Immature natural killer cell (primary cell): Measurements from ENCODE around the gene PIK3R6. TPM values are rescaled to one million over a fixed set of nuclear protein-coding genes. Genes with fewer than 3 reads are reported as not detected.

Source experiments
- DNase-seq, 3 donors: peaks; one replicate each; pipeline ENCODE4 v3.0.0; 2022; ENCODE audit warnings: mixed read lengths in 1 of 3
- H3K27ac Mint-ChIP-seq, 6 donors: one replicate each; pipeline ENCODE4 v1.8.0; 2020; ENCODE audit warnings: mixed read lengths in 6 of 6, mild to moderate bottlenecking in 5 of 6, inconsistent platforms in 4 of 6, moderate library complexity in 3 of 6
- H3K27me3 Mint-ChIP-seq, 3 donors: one replicate each; pipeline ENCODE4 v1.8.0; 2020 to 2021; ENCODE audit warnings: low read depth in 3 of 3, mild to moderate bottlenecking in 3 of 3, mixed read lengths in 3 of 3, moderate library complexity in 3 of 3, inconsistent platforms in 1 of 3
- H3K36me3 Mint-ChIP-seq, 3 donors: one replicate each; pipeline ENCODE4 v1.8.0; 2020; ENCODE audit warnings: mixed read lengths in 3 of 3, inconsistent platforms in 2 of 3, mild to moderate bottlenecking in 2 of 3
- H3K4me1 Mint-ChIP-seq, 2 donors: one replicate each; pipeline ENCODE4 v1.8.0; 2020; ENCODE audit warnings: inconsistent platforms in 2 of 2, mild to moderate bottlenecking in 2 of 2, mixed read lengths in 2 of 2, moderate library complexity in 1 of 2
- H3K4me3 Mint-ChIP-seq, 5 donors: one replicate each; pipeline ENCODE4 v1.8.0; 2020; ENCODE audit warnings: mild to moderate bottlenecking in 5 of 5, mixed read lengths in 5 of 5, inconsistent platforms in 3 of 5, moderate library complexity in 3 of 5
- H3K9me3 Mint-ChIP-seq, 6 donors: one replicate each; pipeline ENCODE4 v1.8.0; 2020; ENCODE audit warnings: mild to moderate bottlenecking in 6 of 6, mixed read lengths in 6 of 6, inconsistent platforms in 4 of 6, moderate library complexity in 3 of 6
- polyA plus RNA-seq, 3 donors: library from polyadenylated mRNA; unstranded; fragments of 300-500 nt; fragmentation: Illumina TruSeq; gene quantifications; one replicate each; pipeline ENCODE4 v1.2.3, GENCODE V29; 2021

Gene PIK3R6
- polyA plus RNA-seq, 3 donors from 2014 or later: 0.18 to 0.57 TPM; not detected in 1

DNA sequence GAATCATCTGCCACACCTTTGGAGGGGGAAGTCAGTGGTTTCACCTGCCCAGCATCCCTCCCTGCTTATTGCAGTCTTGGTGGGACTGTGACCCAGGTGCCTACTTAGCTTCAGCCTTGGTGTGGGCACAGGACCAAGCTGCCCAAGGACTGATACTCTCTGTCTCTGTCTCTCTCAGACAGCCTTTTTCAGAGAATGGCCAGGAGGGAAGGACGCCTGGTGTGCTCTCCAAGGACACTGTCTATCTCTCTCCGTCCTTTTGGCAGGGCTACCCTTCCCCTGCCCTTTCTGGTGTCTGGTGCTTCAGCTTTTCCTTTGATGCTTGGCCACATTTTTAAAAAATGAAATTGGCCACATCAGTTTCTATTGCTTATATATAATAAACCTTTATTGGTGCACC, 19.6 kb downstream of the PIK3R6 start:
- no peak for DNase-seq
- no peak overlapping the region for H3K27ac Mint-ChIP-seq
- H3K36me3 Mint-ChIP-seq: peaks cover 0 to 18% (median 0%) of the 10 kb centered on the region in 3 donors
- peaks cover 0 to 2% (median 2%) of the 10 kb centered on the region in 3 donors for H3K27me3 Mint-ChIP-seq
- H3K9me3 Mint-ChIP-seq: no peaks in the 10 kb centered on the region
- H3K4me3 Mint-ChIP-seq: no peak overlapping the region
- no peaks in the 10 kb centered on the region for H3K4me1 Mint-ChIP-seq

DNA sequence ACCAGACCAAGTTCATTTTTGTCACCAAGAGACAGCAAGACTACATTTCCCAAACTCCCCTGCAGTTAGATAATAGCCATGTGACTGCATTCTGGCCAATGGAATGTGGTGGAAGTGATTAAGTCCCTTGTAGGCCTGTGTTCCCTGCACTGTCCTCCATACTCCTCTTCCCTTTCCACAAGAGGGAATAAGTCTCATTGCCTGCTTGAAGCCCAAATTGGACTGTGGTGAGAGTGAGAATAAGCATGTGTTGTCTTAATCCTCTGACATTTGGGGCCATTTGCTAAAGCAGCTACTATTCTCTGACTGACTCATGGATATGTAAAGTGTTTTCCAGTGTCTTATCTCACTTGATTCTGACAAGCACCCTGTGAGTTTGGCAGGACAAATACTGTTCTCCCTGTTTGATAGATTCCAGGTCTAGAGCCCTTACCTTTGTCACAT, 20.7 kb downstream of the PIK3R6 start:
- Mint-ChIP-seq H3K36me3 (peaks cover 0 to 15% (median 0%) of the 10 kb centered on the region in 3 donors), H3K4me1 (no peaks in the 10 kb centered on the region), H3K27me3 (peaks cover 0 to 2% (median 2%) of the 10 kb centered on the region in 3 donors), H3K9me3 (no peaks in the 10 kb centered on the region), H3K4me3 (no peak overlapping the region), H3K27ac (peak overlapping the region in 1 of 6 donors; percentile 1)
- no peak for DNase-seq

DNA sequence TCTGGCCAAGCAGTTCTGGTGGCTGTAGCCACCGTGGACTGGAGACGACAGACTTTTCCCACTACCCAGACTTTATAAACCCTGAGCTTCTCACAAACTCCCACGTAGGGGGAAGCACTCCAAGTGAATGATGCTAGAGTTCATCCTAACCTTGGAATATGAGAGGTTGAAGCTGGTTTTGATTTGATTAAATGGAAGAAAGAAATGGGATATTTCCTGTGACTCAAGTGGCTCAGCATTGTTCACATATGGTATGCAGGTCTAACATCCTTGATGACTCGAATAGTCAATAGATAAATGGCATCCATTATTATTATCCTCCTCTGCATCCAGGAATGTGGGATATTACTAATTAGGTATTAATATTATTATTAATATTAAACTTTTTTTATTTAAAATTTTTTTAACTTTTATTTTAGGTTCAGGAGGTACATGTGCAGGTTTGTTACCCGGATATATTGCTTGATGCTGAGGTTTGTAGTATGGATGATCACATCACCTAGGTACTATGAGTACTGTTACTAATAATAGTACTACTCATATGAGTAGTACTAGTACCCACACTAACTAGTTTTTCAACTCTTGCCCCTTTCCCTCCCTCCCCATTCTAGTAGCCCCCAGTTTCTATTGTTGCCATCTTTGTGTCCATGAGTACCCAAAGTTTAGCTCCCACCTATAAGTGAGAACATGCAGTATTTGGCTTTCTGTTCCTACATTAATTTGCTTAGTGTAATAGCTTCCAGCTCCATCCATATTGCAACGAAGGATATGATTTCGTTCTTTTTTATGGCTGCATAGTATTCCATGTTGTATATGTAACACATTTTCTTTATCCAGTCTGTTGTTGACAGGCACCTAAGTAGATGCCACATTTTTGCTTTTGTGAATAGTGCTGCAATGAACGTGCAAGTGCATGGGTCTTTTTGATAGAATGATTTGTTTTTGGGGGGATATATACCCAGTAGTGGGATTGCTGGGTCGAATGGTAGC, 22.9 kb downstream of the PIK3R6 start:
- peaks cover 0 to 2% (median 2%) of the 10 kb centered on the region in 3 donors for H3K27me3 Mint-ChIP-seq
- H3K27ac Mint-ChIP-seq: no peak overlapping the region
- H3K36me3 Mint-ChIP-seq: peaks cover 0 to 11% (median 0%) of the 10 kb centered on the region in 3 donors
- H3K4me3 Mint-ChIP-seq: no peak overlapping the region
- H3K4me1 Mint-ChIP-seq: no peaks in the 10 kb centered on the region
- H3K9me3 Mint-ChIP-seq: no peaks in the 10 kb centered on the region
- no peak for DNase-seq

DNA sequence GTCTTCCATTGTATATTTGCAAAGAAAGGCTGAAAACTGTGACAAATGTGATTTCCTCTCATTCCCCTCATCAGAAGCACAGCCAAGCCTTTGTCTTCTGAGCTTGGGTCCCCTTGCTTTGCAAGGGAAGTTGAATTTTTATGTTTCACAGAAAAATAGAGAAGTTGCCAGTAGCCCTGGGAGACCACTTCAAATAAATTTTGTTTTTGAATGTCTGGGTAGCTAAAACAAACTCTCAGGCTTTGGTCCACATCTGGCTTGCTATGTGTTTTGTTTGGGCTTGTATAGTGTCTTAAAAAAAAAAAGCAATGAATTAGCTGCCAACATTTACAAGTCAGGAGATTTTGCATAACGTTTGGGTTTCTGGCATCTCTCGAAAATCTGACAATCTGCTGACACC, 24.1 kb downstream of the PIK3R6 start:
- Mint-ChIP-seq H3K4me3 (no peak overlapping the region), H3K27me3 (peaks cover 0 to 2% (median 2%) of the 10 kb centered on the region in 3 donors), H3K9me3 (no peaks in the 10 kb centered on the region), H3K4me1 (no peaks in the 10 kb centered on the region), H3K27ac (no peak overlapping the region), H3K36me3 (peaks cover 0 to 12% (median 0%) of the 10 kb centered on the region in 3 donors)
- no peak for DNase-seq

DNA sequence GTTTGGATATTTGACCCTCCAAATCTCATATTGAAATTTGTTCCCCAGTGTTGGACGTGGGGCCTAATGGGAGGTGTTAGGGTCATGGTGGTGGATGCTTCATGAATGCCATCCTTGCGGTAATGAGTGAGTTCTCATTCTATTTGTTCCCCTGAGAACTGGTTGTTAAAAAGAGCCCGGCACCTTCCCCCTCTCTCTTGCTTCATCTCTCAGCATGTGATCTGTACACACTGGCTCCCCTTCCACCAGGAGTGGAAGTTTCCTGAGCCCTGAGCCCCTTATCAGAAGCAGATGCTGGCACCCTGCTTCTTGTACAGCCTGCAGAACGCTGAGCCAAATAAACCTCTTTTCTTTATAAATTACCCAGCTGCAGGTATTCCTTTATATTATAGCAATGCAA, 25.6 kb downstream of the PIK3R6 start:
- Mint-ChIP-seq H3K4me1 (no peaks in the 10 kb centered on the region), H3K27me3 (peaks cover 0 to 2% (median 2%) of the 10 kb centered on the region in 3 donors), H3K27ac (no peak overlapping the region), H3K4me3 (no peak overlapping the region), H3K9me3 (no peaks in the 10 kb centered on the region), H3K36me3 (peaks cover 0 to 21% (median 0%) of the 10 kb centered on the region in 3 donors)
- no peak for DNase-seq

DNA sequence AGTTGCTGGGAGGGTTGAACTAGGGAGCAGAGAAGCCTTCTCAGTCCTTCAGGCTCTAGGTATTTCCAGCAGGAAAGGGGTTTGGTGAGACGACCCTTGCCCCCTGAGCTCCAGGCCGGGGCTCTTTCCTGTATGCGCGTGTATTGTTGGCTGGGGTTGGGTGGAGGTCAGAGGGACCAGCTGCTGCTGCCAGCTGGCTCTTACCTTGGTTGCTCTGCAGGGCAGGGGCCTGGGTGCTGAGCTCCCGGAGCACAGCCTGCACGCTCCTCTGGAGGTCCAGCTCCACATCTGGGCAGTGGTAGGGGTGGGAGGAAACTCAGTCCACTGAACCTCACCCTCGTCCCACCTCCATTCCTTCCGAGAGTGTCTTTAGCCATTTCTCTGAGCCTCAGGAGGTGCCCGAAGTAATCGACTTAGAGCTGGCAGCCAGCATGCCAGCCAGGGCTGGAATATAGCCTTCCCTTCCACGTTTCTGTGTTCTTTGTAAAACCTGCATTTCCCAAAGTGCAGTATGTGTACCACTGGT, 28.0 kb downstream of the PIK3R6 start:
- H3K36me3 Mint-ChIP-seq: peaks cover 0 to 10% (median 0%) of the 10 kb centered on the region in 3 donors
- no peak overlapping the region for H3K4me3 Mint-ChIP-seq
- no peak overlapping the region for H3K27ac Mint-ChIP-seq
- no peak for DNase-seq
- no peaks in the 10 kb centered on the region for H3K4me1 Mint-ChIP-seq
- H3K27me3 Mint-ChIP-seq: peaks cover 0 to 2% (median 2%) of the 10 kb centered on the region in 3 donors
- no peaks in the 10 kb centered on the region for H3K9me3 Mint-ChIP-seq

DNA sequence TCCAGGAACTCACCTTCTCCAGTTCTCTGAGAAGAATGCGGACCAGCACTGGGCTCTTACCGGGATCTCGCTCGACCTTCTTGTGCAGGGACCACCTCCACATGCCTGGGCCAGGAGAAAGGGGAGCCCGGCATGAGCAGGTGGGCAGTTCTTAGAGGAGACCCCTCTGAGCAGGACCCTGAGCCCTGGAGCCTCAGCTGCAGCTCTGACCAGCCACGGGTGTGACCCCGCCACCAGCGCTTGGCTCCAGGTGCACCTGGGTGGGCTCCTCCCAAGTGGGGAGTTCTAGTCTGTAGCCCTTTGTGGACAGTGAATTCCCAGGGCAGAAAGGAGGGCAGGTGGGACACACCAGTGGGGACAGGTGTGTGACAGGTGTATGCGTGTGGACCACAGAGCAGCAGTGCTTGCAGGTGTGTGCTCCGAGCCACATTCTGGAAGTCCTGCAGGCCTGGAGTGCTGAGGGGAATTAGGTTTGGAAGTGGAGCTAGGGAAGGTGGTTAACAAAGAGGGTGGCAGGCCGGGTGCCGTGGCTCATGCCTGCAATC, 28.9 kb downstream of the PIK3R6 start:
- H3K9me3 Mint-ChIP-seq: no peaks in the 10 kb centered on the region
- no peaks in the 10 kb centered on the region for H3K4me1 Mint-ChIP-seq
- DNase-seq: no peak
- peaks cover 0 to 2% (median 2%) of the 10 kb centered on the region in 3 donors for H3K27me3 Mint-ChIP-seq
- H3K27ac Mint-ChIP-seq: no peak overlapping the region
- no peak overlapping the region for H3K4me3 Mint-ChIP-seq
- peaks cover 0 to 14% (median 0%) of the 10 kb centered on the region in 3 donors for H3K36me3 Mint-ChIP-seq

DNA sequence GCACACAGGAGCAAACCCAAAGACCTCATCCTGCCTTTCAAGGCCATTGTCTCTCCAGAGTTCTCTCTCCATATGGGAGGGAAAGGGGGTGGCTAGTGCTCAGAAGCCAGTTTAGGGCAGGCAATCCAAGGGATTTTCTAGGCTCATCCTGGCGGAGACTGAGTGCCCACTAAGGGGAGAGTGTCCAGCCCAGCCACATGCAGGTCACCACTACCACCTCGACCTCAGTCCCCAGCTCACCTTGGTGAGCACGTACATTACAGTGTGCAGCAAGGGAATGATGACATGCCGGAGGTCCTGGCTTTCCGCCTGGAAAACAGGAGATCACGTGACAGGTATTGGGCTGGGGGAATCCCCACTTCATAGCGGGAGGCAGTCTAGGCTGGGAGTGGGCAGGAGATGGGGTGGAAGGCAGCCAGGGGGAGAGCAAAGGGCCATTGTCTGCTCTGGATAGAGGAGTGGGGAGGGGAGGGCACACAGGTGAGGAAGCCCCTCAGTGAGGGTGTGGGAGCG, 29.9 kb downstream of the PIK3R6 start:
- H3K36me3 Mint-ChIP-seq: peaks cover 0 to 14% (median 0%) of the 10 kb centered on the region in 3 donors
- no peaks in the 10 kb centered on the region for H3K4me1 Mint-ChIP-seq
- no peaks in the 10 kb centered on the region for H3K9me3 Mint-ChIP-seq
- no peak overlapping the region for H3K4me3 Mint-ChIP-seq
- no peak overlapping the region for H3K27ac Mint-ChIP-seq
- no peak for DNase-seq
- no peaks in the 10 kb centered on the region for H3K27me3 Mint-ChIP-seq

DNA sequence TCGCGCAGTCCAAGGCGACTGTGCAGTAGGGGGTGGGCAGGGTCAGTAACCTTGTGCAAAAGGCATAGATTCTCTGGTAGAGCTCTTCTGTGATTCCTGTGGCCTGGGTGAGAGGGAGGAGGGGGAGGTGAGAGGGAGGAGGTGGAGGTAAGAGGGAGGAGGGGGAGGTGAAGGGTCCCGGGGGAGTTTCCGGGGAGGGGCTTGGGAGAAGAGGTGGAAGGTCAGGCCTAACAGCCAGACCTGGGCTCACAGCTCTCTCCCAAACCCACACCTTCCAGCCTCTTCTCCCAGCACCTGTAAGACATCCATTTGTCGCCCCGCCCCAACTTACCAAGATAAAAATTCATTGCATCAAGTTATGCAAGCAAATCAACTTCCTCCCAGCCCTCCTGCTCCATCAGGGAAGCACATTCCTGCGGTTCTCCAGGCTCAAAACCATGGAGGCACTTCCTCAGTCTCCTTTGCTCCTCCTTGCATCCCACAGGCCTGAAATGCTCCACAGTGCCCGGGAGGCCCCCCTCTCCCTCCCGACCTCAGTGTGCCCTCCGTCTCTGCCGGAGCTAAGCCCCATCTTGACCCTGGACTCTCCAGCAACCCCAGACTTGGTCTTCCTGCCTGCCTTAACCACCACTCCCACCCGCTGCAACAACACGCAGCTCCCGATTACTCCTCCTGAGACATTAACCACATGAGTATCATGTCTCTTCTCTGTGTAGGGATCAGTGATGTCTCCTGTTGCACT, 30.5 kb downstream of the PIK3R6 start:
- H3K9me3 Mint-ChIP-seq: no peaks in the 10 kb centered on the region
- no peaks in the 10 kb centered on the region for H3K4me1 Mint-ChIP-seq
- H3K27me3 Mint-ChIP-seq: no peaks in the 10 kb centered on the region
- no peak for DNase-seq
- no peak overlapping the region for H3K4me3 Mint-ChIP-seq
- H3K27ac Mint-ChIP-seq: no peak overlapping the region
- H3K36me3 Mint-ChIP-seq: peaks cover 0 to 14% (median 0%) of the 10 kb centered on the region in 3 donors

DNA sequence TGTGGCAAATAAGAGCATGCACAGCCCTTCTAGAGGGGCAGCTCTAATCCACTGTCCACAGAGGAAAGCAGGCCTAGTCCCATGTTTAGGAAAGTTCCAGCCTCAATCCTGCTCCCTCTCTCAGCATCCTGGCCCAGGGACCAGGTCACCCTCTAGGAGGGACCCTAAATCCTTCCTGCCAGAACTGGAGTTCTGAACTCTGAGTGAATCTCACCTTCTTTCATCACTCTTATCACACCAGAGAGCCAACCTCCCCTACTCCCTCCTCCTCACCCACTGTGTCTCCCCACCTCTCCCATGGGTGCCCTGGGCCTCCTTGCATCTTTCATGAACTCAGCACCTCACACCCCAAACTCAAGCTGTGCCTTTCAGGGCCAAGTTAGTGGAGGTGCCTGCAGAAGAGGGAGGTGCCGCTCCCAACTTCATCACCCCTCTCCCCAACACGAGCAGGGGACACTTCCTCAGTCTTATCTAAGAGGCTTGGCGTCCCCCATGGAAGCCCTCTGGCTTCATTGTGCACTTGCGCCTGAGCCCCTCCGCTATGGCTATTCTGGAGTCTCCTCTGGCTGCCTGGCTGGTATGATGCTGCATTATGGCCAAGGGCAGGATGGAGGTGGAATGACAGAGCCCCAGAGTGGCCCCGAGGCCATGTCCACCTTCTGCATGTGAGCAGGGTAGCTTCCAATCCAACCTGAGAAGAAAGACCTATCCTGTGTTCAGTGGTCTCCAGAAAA, 31.7 kb downstream of the PIK3R6 start:
- Mint-ChIP-seq H3K4me1 (no peaks in the 10 kb centered on the region), H3K27ac (no peak overlapping the region), H3K36me3 (peaks cover 0 to 18% (median 0%) of the 10 kb centered on the region in 3 donors), H3K9me3 (no peaks in the 10 kb centered on the region), H3K4me3 (no peak overlapping the region), H3K27me3 (no peaks in the 10 kb centered on the region)
- DNase-seq: no peak

DNA sequence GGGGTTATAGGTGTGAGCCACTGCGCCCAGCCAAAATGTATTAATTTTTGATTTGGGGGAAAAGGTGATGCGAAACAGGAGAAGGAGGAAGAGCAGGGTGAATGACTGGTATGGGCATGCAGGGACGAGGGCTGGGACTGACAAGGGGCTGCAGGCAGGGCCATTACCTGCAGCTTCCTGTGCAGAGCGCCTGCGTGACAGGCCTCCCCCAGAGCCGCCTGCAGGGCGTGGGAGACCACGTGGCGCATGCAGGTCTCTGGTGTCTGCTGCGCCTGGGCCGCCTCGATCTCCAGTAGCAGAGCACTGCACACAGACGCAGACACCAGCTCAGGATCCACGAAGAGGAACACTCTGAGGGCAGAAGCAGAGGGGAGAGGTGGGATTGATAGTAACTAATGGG, 32.4 kb downstream of the PIK3R6 start:
- no peak overlapping the region for H3K4me3 Mint-ChIP-seq
- H3K9me3 Mint-ChIP-seq: no peaks in the 10 kb centered on the region
- peaks cover 0 to 18% (median 0%) of the 10 kb centered on the region in 3 donors for H3K36me3 Mint-ChIP-seq
- H3K27me3 Mint-ChIP-seq: no peaks in the 10 kb centered on the region
- H3K4me1 Mint-ChIP-seq: no peaks in the 10 kb centered on the region
- no peak for DNase-seq
- H3K27ac Mint-ChIP-seq: no peak overlapping the region

DNA sequence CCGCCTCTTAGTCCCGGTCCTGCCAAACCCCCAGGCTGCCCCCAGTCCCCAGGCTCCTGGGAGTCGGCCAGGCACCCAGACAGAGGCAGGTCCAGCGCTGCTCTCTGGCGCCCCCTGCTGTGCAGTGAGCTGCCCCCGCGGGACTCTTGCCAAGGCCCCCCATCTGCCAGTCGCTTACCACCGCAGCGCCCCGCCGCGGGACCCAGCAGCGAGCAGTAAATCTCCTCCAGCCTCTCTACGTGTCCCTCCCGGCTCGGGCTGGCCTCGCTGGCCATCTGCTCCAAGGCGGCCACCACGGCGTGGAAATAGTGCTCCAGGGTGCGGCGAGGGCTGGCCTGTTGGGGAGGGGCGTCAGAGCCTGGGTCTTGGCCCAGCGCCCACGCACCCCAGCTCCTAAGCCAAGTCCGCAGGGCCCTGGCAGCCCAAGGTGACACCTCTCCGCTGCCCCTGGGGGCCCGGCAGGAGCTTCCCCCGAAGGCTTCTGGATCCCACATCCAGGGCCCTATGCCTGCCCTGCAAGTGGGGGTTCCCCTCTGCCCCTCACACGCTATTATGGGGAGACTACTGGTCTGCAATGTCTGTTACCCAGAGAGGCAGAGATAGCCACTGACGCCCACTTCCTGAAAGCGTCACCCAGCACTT, 34.6 kb downstream of the PIK3R6 start:
- Mint-ChIP-seq H3K27me3 (no peaks in the 10 kb centered on the region), H3K9me3 (no peaks in the 10 kb centered on the region), H3K36me3 (peaks cover 0 to 14% (median 0%) of the 10 kb centered on the region in 3 donors), H3K27ac (no peak overlapping the region), H3K4me3 (no peak overlapping the region), H3K4me1 (no peaks in the 10 kb centered on the region)
- DNase-seq: peak in 2 of 3 donors; percentile 5 to 10
